PC-3 (cell line): ENCODE measurements around the gene MLLT11. TPM values are rescaled to one million over a fixed set of nuclear protein-coding genes. Genes with fewer than 3 reads are reported as not detected.

ENCODE experiments used
- ATAC-seq: fragments of 200-7000 bp; cut with Tn5 transposase; 2 replicates; pipeline ENCODE4 v1.9.1; 2020; ENCODE audit warnings: mild to moderate bottlenecking, moderate library complexity
- BruUV-seq: library from RNA; stranded (reverse); fragments of 400-500 nt; replicated peaks from 2 replicates; lab custom pipeline; 2021; lab: Mats Ljungman, UMichigan
- CTCF ChIA-PET: fragments of 300-600 bp; sonication (Branson Sonifier 250); formaldehyde crosslinking; loops from one replicate; lab custom pipeline; 2022; ENCODE audit warnings: antibody characterized with exemption; lab: Charles Lee
- POLR2A ChIA-PET: fragments of 300-600 bp; sonication (Branson Sonifier 250); formaldehyde crosslinking; loops from one replicate; lab custom pipeline; 2022; ENCODE audit warnings: antibody characterized with exemption; ENCODE audit not compliant: unreplicated experiment; lab: Charles Lee
- DNase-seq: peaks from one replicate; pipeline ENCODE4 v3.0.0-alpha.2; 2015
- H2AFZ ChIP-seq: fragments of 300-600 bp; sonication (generic); 2 replicates; pipeline ENCODE4 v1.6.0; 2016; ENCODE audit warnings: antibody characterized with exemption, low read length
- H3F3A ChIP-seq: fragments of 300-600 bp; sonication (generic); one replicate; pipeline ENCODE4 v1.6.0; 2017; ENCODE audit warnings: antibody characterized with exemption, low read length, control low read depth, mild to moderate bottlenecking; ENCODE audit not compliant: unreplicated experiment
- H3K27ac ChIP-seq: fragments of 300-600 bp; sonication (generic); 2 replicates; pipeline ENCODE4 v1.5.1; 2016; ENCODE audit warnings: mild to moderate bottlenecking, low read length
- H3K27me3 ChIP-seq: fragments of 300-600 bp; sonication (generic); 2 replicates; pipeline ENCODE4 v1.6.1; 2016; ENCODE audit warnings: low read length, mixed read lengths
- H3K36me3 ChIP-seq: fragments of 300-600 bp; sonication (generic); 2 replicates; pipeline ENCODE4 v1.6.1; 2016; ENCODE audit warnings: low read depth, mixed run types, low read length, mixed read lengths
- H3K4me1 ChIP-seq: fragments of 300-600 bp; sonication (generic); 2 replicates; pipeline ENCODE4 v1.5.1; 2016; ENCODE audit warnings: low read length; ENCODE audit not compliant: insufficient read depth
- H3K4me2 ChIP-seq: fragments of 300-600 bp; sonication (generic); 2 replicates; pipeline ENCODE4 v1.6.0; 2016; ENCODE audit warnings: low read length
- H3K4me3 ChIP-seq: fragments of 300-600 bp; sonication (generic); 2 replicates; pipeline ENCODE4 v1.5.1; 2016; ENCODE audit warnings: mild to moderate bottlenecking, low read length, mixed read lengths
- H3K79me2 ChIP-seq: fragments of 300-600 bp; sonication (generic); 2 replicates; pipeline ENCODE4 v1.6.1; 2017; ENCODE audit warnings: low read length, mixed read lengths
- H3K9ac ChIP-seq: fragments of 300-600 bp; sonication (generic); 2 replicates; pipeline ENCODE4 v1.6.0; 2016; ENCODE audit warnings: mild to moderate bottlenecking, low read length
- H3K9me2 ChIP-seq: fragments of 300-600 bp; sonication (generic); replicated peaks from 2 replicates; pipeline ENCODE4 v1.6.1; 2016; ENCODE audit warnings: mixed run types, low read length, mixed read lengths
- H3K9me3 ChIP-seq: fragments of 300-600 bp; sonication (generic); 2 replicates; pipeline ENCODE4 v1.6.1; 2016; ENCODE audit warnings: low read length, mixed read lengths
- H4K20me1 ChIP-seq: fragments of 300-600 bp; sonication (generic); 2 replicates; pipeline ENCODE4 v1.6.1; 2016; ENCODE audit warnings: low read length, mixed read lengths
- EZH2 ChIP-seq: fragments of 300-600 bp; sonication (generic); IDR thresholded peaks from one replicate; pipeline ENCODE4 v1.6.1; 2017; ENCODE audit warnings: antibody characterized with exemption, mild to moderate bottlenecking, low read length; ENCODE audit not compliant: unreplicated experiment
- EZH2phosphoT487 ChIP-seq: fragments of 300-600 bp; sonication (generic); IDR thresholded peaks from 2 replicates; pipeline ENCODE4 v1.6.1; 2018; ENCODE audit warnings: mild to moderate bottlenecking, antibody characterized with exemption, low read length, borderline replicate concordance
- intact Hi-C: fragments of 100-400 bp; cut with micrococcal nuclease; formaldehyde crosslinking; loops from 2 replicates; pipeline ENCODE4 v1.9.0; 2023
- total RNA-seq: library from RNA; depleted of rRNA; stranded (reverse); fragments of >200 nt; gene quantifications from 2 replicates; pipeline ENCODE4 v1.2.3, GENCODE V29; 2014
- TF ChIP-seq, protein P1 (sequence below): fragments of 300-600 bp; sonication (generic); conservative IDR thresholded peaks from 2 replicates; pipeline ENCODE4 v1.5.1; 2017; ENCODE audit warnings: antibody characterized with exemption, low read depth, mild to moderate bottlenecking, low read length

Gene MLLT11
- total RNA-seq, 1 experiment from 2014 or later = 14.1 TPM

DNA sequence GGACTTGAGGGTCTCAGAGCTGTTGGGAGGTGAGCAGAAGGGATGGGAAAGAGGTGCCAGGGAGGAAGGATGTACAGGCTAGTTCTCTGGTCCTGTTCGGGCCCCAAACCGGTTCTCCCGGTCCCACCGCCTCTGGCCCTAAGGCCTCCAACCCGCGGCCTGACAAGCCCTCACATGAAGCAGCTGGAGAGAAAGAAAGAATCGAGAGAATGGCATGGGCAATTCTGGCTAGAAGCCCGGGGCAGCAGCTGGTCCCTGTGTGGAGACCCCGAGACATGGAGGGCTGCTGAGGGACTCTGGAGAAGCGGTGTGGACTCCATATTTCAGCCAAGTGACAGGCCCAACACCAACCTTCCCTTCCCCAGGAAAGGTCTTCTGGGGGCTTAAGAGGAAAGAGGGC, 1.5 kb upstream of the MLLT11 start:
- peaks cover 25% of the 10 kb centered on the region; the same call in 1 of the 2 replicates for H4K20me1 ChIP-seq
- ATAC-seq (peak; percentile 29), DNase-seq (peak; percentile 92)
- H3K27me3 ChIP-seq = no peaks in the 10 kb centered on the region
- peak overlapping the region; percentile 99 for H3K4me3 ChIP-seq
- peak overlapping the region; percentile 94 for H3K9ac ChIP-seq
- POLR2A ChIA-PET = interaction anchor here (0.5 kb wide), 1 partner anchor 34 kb away, joined by 3 read pairs; no protein-coding TSS in a partner anchor
- intact Hi-C loops = loop anchor here (1.0 kb wide), 1 partner anchor 8 kb away; no protein-coding TSS in a partner anchor
- peak overlapping the region; percentile 100 for H3K4me2 ChIP-seq
- peaks cover 40% of the 10 kb centered on the region for H3K4me1 ChIP-seq
- peak overlapping the region; percentile 86 for H2AFZ ChIP-seq
- no peak for TF ChIP-seq EZH2phosphoT487
- peak overlapping the region; percentile 77 for H3K27ac ChIP-seq
- BruUV-seq = TSS peak; percentile 50
- H3K79me2 ChIP-seq = peaks cover 89% of the 10 kb centered on the region
- peaks cover 3% of the 10 kb centered on the region for H3F3A ChIP-seq
- peaks cover 31% of the 10 kb centered on the region for H3K36me3 ChIP-seq
- H3K9me3 ChIP-seq = no peaks in the 10 kb centered on the region
- CTCF ChIA-PET = interaction anchor here (0.5 to 1.5 kb wide), 3 partner anchors 11 to 83 kb away, joined by 3 to 4 read pairs (median 4); partner anchors contain the start of gene C1orf56
- no peaks in the 10 kb centered on the region for H3K9me2 ChIP-seq

DNA sequence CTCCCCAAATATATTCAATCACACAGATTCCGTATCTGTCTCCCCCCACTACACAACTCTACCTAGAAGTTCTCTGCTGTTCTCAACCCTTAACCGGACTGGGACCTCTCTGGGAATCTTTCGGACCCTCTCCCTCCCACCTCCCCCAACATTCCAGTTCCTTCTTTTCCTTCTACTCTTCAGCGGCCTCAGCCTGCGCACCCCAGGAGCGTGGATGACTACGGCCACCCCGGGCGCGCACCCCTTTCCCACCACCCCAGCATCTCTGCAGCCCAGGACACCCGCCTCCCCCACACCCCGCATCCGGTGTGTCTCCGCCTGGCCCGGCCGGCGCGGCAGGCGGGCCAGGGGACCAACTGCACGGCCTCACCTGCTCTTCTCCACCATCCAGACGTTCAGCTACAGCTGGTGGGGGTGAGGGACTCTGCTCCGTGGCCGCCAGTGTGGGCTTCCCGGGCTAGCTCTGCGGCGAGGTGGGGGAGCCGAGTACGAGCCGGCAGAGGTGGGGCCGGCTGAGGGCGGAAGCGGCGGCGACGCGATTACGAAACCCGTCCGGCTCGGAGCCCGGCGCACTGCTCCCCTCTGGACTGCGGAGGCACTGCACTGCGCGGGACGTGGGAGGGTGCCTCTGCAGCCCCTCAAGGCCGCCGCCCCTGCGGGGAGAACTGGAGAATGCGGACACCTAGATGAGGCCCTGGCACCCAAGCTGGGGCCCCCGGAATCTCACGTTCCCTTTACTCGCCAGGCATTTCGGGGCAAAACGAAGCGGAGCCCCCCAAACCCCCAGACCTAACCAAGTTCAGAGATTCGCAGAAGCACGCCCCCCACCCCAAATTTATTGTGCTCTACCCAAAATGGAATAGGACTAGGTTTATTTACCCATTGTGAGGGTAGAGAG, 839 bp upstream of the MLLT11 start, which contains the start of gene CDC42SE1:
Gene CDC42SE1 (minus strand): TSS at position 514 of the 898 bp plus-strand sequence. CDS start 3,892 bp downstream, outside the sequence.
- Histone ChIP-seq H3K79me2 (peaks cover 94% of the 10 kb centered on the region), H3K4me1 (peaks cover 40% of the 10 kb centered on the region), H3K27ac (peak within 1 kb of the TSS; percentile 77), H3K27me3 (no peaks in the 10 kb centered on the region), H3K9me2 (no peaks in the 10 kb centered on the region), H3K4me3 (peak within 1 kb of the TSS; percentile 99), H3K4me2 (peak within 1 kb of the TSS; percentile 100), H3F3A (peaks cover 3% of the 10 kb centered on the region), H3K9ac (peak within 1 kb of the TSS; percentile 94), H3K36me3 (peaks cover 24% of the 10 kb centered on the region), H4K20me1 (peaks cover 25% of the 10 kb centered on the region; the same call in 1 of the 2 replicates), H2AFZ (peak within 1 kb of the TSS; percentile 86), H3K9me3 (no peaks in the 10 kb centered on the region)
- intact Hi-C loops = loop anchor here (1.0 kb wide), 1 partner anchor 12 kb away; no protein-coding TSS in a partner anchor
- BruUV-seq = no TSS peak
- TF ChIP-seq, protein P1, sequence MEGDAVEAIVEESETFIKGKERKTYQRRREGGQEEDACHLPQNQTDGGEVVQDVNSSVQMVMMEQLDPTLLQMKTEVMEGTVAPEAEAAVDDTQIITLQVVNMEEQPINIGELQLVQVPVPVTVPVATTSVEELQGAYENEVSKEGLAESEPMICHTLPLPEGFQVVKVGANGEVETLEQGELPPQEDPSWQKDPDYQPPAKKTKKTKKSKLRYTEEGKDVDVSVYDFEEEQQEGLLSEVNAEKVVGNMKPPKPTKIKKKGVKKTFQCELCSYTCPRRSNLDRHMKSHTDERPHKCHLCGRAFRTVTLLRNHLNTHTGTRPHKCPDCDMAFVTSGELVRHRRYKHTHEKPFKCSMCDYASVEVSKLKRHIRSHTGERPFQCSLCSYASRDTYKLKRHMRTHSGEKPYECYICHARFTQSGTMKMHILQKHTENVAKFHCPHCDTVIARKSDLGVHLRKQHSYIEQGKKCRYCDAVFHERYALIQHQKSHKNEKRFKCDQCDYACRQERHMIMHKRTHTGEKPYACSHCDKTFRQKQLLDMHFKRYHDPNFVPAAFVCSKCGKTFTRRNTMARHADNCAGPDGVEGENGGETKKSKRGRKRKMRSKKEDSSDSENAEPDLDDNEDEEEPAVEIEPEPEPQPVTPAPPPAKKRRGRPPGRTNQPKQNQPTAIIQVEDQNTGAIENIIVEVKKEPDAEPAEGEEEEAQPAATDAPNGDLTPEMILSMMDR = peak; percentile 77
- TF ChIP-seq EZH2 = no peak
- POLR2A ChIA-PET = interaction anchor here (0.5 kb wide), 1 partner anchor 35 kb away, joined by 3 read pairs; no protein-coding TSS in a partner anchor
- DNase-seq = peak; percentile 87
- CTCF ChIA-PET = interaction anchor here (1.0 to 1.5 kb wide), 2 partner anchors 11 to 41 kb away, joined by 3 to 4 read pairs; partner anchors contain the start of gene C1orf56
- peak; percentile 89 for ATAC-seq

- Histone ChIP-seq H3K9me3 (no peaks in the 10 kb centered on the region), H3K36me3 (peaks cover 9% of the 10 kb centered on the region; the same call in 1 of the 2 replicates), H3K27ac (peak overlapping the region; percentile 77), H3K79me2 (peaks cover 97% of the 10 kb centered on the region), H4K20me1 (peaks cover 25% of the 10 kb centered on the region; the same call in 1 of the 2 replicates), H3K9me2 (no peaks in the 10 kb centered on the region), H3K27me3 (no peaks in the 10 kb centered on the region), H3F3A (no peaks in the 10 kb centered on the region), H3K4me3 (peak overlapping the region; percentile 99), H2AFZ (peak overlapping the region; percentile 86), H3K9ac (peak overlapping the region; percentile 94), H3K4me1 (peaks cover 40% of the 10 kb centered on the region), H3K4me2 (peak overlapping the region; percentile 100)
- peak; percentile 42 for DNase-seq
- POLR2A ChIA-PET = no interaction called here
- TSS peak; percentile 38 for BruUV-seq
- intact Hi-C loops = loop anchor here (1.0 kb wide), 1 partner anchor 10 kb away; no protein-coding TSS in a partner anchor
- TF ChIP-seq, protein P1 = no peak
- TF ChIP-seq EZH2phosphoT487 = no peak
- no peak for TF ChIP-seq EZH2
- ATAC-seq = no peak
- CTCF ChIA-PET = no interaction called here
These were observed 642 bp downstream of the MLLT11 start for GRCh38 chr1:151060657-151061421.
